G401 (cell line): ENCODE results near the gene BLID. TPM values are rescaled to one million over a fixed set of nuclear protein-coding genes. Genes with fewer than 3 reads are reported as not detected.

Experiments
- DNase-seq: peaks from one replicate; pipeline ENCODE4 v3.0.0-alpha.2; 2015; ENCODE audit warnings: low spot score
- in situ Hi-C: cut with HindIII; loops from 2 replicates; pipeline ENCODE4 v1.10.0; 2016; ENCODE audit warnings: low sequenced_read_pairs, mixed read lengths
- total RNA-seq: library from RNA; depleted of rRNA; stranded (reverse); fragments of >200 nt; shearing (Covaris generic); gene quantifications from 2 replicates; pipeline ENCODE4 v1.2.3, GENCODE V29; 2014

The BLID gene
- total RNA-seq, 1 experiment from 2014 or later: not detected

- DNase-seq: no peak
- in situ Hi-C loops: no loop called here
Observed at GRCh38 chr11:122108828-122109227, 7.2 kb downstream of the BLID start.

GRCh38 chr11:122108192-122108799, 7.7 kb downstream of the BLID start:
- in situ Hi-C loops: no loop called here
- DNase-seq: no peak

- no peak for DNase-seq
- in situ Hi-C loops: no loop called here
Observed at GRCh38 chr11:122107566-122107965, 8.4 kb downstream of the BLID start.

- in situ Hi-C loops: no loop called here
- DNase-seq: no peak
Observed at GRCh38 chr11:122107045-122107444, 9.0 kb downstream of the BLID start.

GRCh38 chr11:122105044-122105758, 10.8 kb downstream of the BLID start:
- DNase-seq: no peak
- in situ Hi-C loops: no loop called here

GRCh38 chr11:122104341-122104740, 11.7 kb downstream of the BLID start:
- in situ Hi-C loops: no loop called here
- DNase-seq: no peak

- in situ Hi-C loops: no loop called here
- DNase-seq: no peak
Observed at GRCh38 chr11:122103726-122104125, 12.3 kb downstream of the BLID start.

- in situ Hi-C loops: no loop called here
- no peak for DNase-seq
Observed at GRCh38 chr11:122103321-122103720, 12.7 kb downstream of the BLID start.

- no peak for DNase-seq
Observed at GRCh38 chr11:122102426-122102825, 13.6 kb downstream of the BLID start.

GRCh38 chr11:122101625-122102291, 14.3 kb downstream of the BLID start:
- DNase-seq: peak; percentile 59
- in situ Hi-C loops: no loop called here

More at GRCh38 chr11:122102426-122102825, 13.6 kb downstream of the BLID start:
- in situ Hi-C loops: no loop called here

- in situ Hi-C loops: no loop called here
- no peak for DNase-seq
Observed at GRCh38 chr11:122100756-122101080, 15.3 kb downstream of the BLID start.

- DNase-seq: no peak
- in situ Hi-C loops: no loop called here
Observed at GRCh38 chr11:122100037-122100755, 15.8 kb downstream of the BLID start.

- in situ Hi-C loops: no loop called here
- no peak for DNase-seq
Observed at GRCh38 chr11:122099374-122100036, 16.5 kb downstream of the BLID start.

- in situ Hi-C loops: no loop called here
- no peak for DNase-seq
Observed at GRCh38 chr11:122098261-122098980, 17.6 kb downstream of the BLID start.

- no peak for DNase-seq
- in situ Hi-C loops: no loop called here
Observed at GRCh38 chr11:122097419-122098001, 18.5 kb downstream of the BLID start.

GRCh38 chr11:122096272-122097112, 19.5 kb downstream of the BLID start:
- no peak for DNase-seq

GRCh38 chr11:122095681-122096262, 20.2 kb downstream of the BLID start:
- in situ Hi-C loops: no loop called here
- DNase-seq: no peak

More at GRCh38 chr11:122096272-122097112, 19.5 kb downstream of the BLID start:
- in situ Hi-C loops: no loop called here
